ENCODE results near the gene APP.

The APP gene

GRCh38 chr21:25985990-25986389, 184.6 kb downstream of the APP start:
- H3K36me3 ChIP-seq (ENCODE audit: control insufficient read depth, low read length), result no peaks in the 10 kb centered on the region
- H3K79me2 ChIP-seq (ENCODE audit: control insufficient read depth, low read length), result no peaks in the 10 kb centered on the region
- no peaks in the 10 kb centered on the region for H3K27me3 ChIP-seq (ENCODE audit: control insufficient read depth, low read length)
- no peaks in the 10 kb centered on the region for H3K9me3 ChIP-seq (ENCODE audit: control insufficient read depth, insufficient read depth, low read length)
- no peak for TF ChIP-seq CTCF (IDR thresholded peaks at IDR 0.05; ENCODE audit: low read depth, low read length, poor library complexity, severe bottlenecking)
- no peak overlapping the region for H3K4me3 ChIP-seq (ENCODE audit: low read length)
- H4K20me1 ChIP-seq (ENCODE audit: control insufficient read depth, insufficient read depth, low read depth, low read length), result no peaks in the 10 kb centered on the region
- no peaks in the 10 kb centered on the region for H3F3A ChIP-seq (ENCODE audit: control insufficient read depth, insufficient read depth)
- no peaks in the 10 kb centered on the region for H3K9me2 ChIP-seq (replicated peaks; ENCODE audit: control insufficient read depth, low read length)
- no peak overlapping the region for H3K27ac ChIP-seq (ENCODE audit: low read depth, low read length)
- H3K4me1 ChIP-seq (ENCODE audit: control insufficient read depth, low read length), result no peaks in the 10 kb centered on the region
- H3K4me2 ChIP-seq (ENCODE audit: low read length), result no peak overlapping the region

- no peaks in the 10 kb centered on the region for H4K20me1 ChIP-seq (ENCODE audit: control insufficient read depth, insufficient read depth, low read depth, low read length)
- no peaks in the 10 kb centered on the region for H3K79me2 ChIP-seq (ENCODE audit: control insufficient read depth, low read length)
- no peak overlapping the region for H3K4me2 ChIP-seq (ENCODE audit: low read length)
- H3K27ac ChIP-seq (ENCODE audit: low read depth, low read length), result no peak overlapping the region
- H3K9me2 ChIP-seq (replicated peaks; ENCODE audit: control insufficient read depth, low read length), result no peaks in the 10 kb centered on the region
- H3K4me1 ChIP-seq (ENCODE audit: control insufficient read depth, low read length), result peaks cover 8% of the 10 kb centered on the region; the same call in 1 of the 2 replicates
- no peaks in the 10 kb centered on the region for H3K27me3 ChIP-seq (ENCODE audit: control insufficient read depth, low read length)
- no peaks in the 10 kb centered on the region for H3K9me3 ChIP-seq (ENCODE audit: control insufficient read depth, insufficient read depth, low read length)
- H3K36me3 ChIP-seq (ENCODE audit: control insufficient read depth, low read length), result no peaks in the 10 kb centered on the region
- no peaks in the 10 kb centered on the region for H3F3A ChIP-seq (ENCODE audit: control insufficient read depth, insufficient read depth)
- no peak overlapping the region for H3K4me3 ChIP-seq (ENCODE audit: low read length)
- TF ChIP-seq CTCF (IDR thresholded peaks at IDR 0.05; ENCODE audit: low read depth, low read length, poor library complexity, severe bottlenecking) (no peak), EZH2phosphoT487 (IDR thresholded peaks at IDR 0.05; ENCODE audit: borderline replicate concordance, low read length) (no peak)
These were observed 186.0 kb downstream of the APP start for GRCh38 chr21:25984538-25984937.

- H3K36me3 ChIP-seq (ENCODE audit: control insufficient read depth, low read length), result no peaks in the 10 kb centered on the region
These were observed 186.8 kb downstream of the APP start for GRCh38 chr21:25983745-25984144.

More at GRCh38 chr21:25983745-25984144, 186.8 kb downstream of the APP start:
- no peaks in the 10 kb centered on the region for H3K27me3 ChIP-seq (ENCODE audit: control insufficient read depth, low read length)
- H3K9me3 ChIP-seq (ENCODE audit: control insufficient read depth, insufficient read depth, low read length), result no peaks in the 10 kb centered on the region
- H3F3A ChIP-seq (ENCODE audit: control insufficient read depth, insufficient read depth), result no peaks in the 10 kb centered on the region
- no peaks in the 10 kb centered on the region for H4K20me1 ChIP-seq (ENCODE audit: control insufficient read depth, insufficient read depth, low read depth, low read length)
- no peak for TF ChIP-seq EZH2phosphoT487 (IDR thresholded peaks at IDR 0.05; ENCODE audit: borderline replicate concordance, low read length)
- TF ChIP-seq CTCF (IDR thresholded peaks at IDR 0.05; ENCODE audit: low read depth, low read length, poor library complexity, severe bottlenecking), result no peak
- H3K4me3 ChIP-seq (ENCODE audit: low read length), result no peak overlapping the region
- H3K27ac ChIP-seq (ENCODE audit: low read depth, low read length), result no peak overlapping the region
- H3K79me2 ChIP-seq (ENCODE audit: control insufficient read depth, low read length), result no peaks in the 10 kb centered on the region
- H3K9me2 ChIP-seq (replicated peaks; ENCODE audit: control insufficient read depth, low read length), result no peaks in the 10 kb centered on the region
- H3K4me2 ChIP-seq (ENCODE audit: low read length), result no peak overlapping the region
- H3K4me1 ChIP-seq (ENCODE audit: control insufficient read depth, low read length), result peaks cover 8% of the 10 kb centered on the region; the same call in 1 of the 2 replicates

Data from DOHH2 (cell line).